GM18873 (cell line): ENCODE results near the gene ADPRH.
"Not testable (repeated sequence)": the region's sequence is repeated elsewhere in the genome, so short reads cannot be mapped to it uniquely, and the experiment has no call there.

Source experiments
- ATAC-seq: cut with Tn5 transposase; IDR thresholded peaks from one replicate; pipeline ENCODE4 v1.9.1; 2021; ENCODE audit warnings: mild to moderate bottlenecking, moderate library complexity, moderate number of reproducible peaks; ENCODE audit not compliant: unreplicated experiment, low FRiP score

Gene ADPRH

DNA sequence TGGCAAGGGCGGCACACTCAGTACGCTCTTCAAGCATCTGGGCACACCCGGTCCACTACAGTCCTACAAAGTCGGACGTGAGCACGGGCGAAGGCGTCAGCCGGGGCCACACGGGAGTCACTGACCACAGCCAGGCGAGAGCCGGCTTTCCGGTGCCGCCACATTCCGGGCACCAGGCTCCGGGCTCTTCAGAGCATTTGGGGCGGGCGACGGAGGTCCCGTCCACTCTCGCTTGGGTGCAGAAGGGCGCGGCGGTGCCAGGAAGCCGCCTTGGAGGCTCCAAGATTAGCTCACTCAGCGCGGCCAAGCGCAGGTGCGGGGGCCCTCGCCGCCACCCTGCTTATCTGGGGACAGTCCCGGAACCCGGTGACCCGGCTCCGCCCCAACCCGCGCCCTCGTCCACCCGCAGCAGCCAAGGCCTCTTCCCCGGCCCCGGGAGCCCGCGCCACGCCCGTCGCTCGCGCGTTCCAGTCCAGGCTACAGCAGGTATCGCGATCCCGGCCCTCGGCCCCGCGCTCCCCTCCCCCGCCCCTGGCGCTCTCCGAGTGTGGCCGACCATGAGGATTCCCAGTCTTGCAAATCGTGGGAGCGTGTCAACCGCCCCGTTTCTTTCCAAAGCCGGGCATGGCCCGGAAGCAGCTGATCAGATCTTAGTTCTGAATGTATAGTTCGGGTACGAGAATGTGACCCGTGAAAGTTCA lies at the start of gene ADPRH:
Gene ADPRH, plus strand, starts transcription at position 127 of the 701 bp plus-strand sequence. CDS start 2,678 bp downstream, outside the sequence.
- ATAC-seq = peak; percentile 46

DNA sequence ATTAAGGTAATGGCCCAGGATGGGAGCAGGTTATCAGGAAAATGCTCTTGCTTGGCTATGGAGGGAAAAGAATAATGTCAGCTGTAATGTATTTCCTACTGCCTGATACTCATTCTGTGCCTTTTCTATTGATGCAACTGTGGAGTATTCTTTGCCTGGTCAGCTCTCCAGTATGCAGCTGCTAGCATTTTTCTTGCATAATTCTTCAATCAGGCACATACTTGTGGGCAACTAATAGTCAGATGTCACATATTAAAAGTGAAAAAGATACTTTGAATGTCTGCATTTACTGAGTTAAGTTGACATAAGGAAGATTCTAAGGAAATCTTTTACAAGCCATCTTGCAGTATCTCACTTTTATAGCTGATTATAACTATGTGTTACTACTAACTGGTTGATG lies 49.4 kb upstream of the ADPRH start:
- no peak for ATAC-seq

GRCh38 chr3:119530456-119530855 lies 48.8 kb upstream of the ADPRH start:
- ATAC-seq = no peak

GRCh38 chr3:119531151-119531550 lies 48.1 kb upstream of the ADPRH start:
- ATAC-seq = no peak

DNA sequence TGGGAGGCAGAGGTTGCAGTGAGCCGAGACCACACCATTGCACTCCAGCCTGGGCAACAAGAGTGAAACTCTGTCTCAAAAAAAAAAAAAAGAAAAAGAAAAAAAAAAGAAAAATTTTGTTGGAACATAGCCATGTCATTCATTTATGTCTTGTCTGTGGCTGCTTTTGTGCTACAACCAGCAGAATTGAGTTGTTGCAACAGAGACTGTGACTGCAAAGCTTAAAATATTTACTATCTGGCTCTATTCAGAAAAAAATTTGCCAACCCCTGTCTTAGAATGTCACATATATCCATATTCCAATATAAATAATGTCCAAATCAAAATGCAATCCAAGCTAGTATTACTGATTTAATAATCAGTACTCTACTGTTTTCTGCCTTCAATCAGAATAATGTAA lies 45.0 kb upstream of the ADPRH start:
- no peak for ATAC-seq

GRCh38 chr3:119536757-119537156 lies 42.5 kb upstream of the ADPRH start:
- ATAC-seq = no peak

DNA sequence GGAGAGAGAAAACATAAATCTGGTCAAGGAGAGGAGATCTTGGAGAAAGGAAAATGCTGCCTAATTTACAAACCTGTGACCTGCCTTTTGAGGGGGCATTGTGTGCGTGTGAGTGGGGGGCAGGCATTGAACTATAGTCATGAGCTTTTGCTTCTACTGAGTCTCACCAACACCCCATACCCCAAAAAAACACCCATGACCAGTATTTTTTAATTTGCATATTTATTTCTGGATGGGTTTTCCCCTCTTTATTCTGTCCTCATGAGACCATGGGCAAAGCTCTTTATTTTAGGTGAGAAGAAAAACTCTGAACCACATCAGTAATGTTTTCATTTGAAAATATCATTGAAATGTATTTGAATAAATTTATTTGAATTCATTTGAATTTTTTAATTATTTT lies 40.5 kb upstream of the ADPRH start:
- ATAC-seq = no peak

- no peak for ATAC-seq
Measured at GRCh38 chr3:119541547-119541946, 37.7 kb upstream of the ADPRH start.

DNA sequence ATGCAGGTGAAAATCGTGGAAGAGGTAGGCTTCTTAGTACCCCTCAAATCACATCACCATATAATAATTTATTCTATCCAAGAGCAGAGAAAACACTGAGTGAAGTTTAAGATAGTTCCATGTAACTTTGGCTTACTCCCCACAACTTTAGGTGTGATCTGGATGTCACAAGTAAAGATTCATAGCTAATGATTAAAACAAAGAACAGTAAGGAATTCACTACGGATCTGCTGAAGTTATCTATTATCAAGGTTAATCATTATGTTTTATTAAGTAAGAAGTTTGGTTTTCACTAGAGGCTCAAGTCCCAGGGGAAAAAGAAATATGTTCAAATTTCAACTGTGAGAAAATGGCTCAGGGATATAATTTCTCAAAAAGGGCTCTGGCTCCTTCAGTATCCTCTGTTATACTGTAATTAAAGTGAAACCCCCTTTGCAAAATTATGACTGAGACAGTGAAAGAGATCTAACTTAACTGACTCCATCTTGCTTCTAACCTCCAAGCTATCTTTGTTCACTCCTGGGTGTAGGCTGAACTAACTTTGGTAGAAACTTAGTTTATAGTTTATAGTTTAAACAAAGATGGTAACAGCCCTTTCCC lies 37.0 kb upstream of the ADPRH start:
- ATAC-seq = no peak

DNA sequence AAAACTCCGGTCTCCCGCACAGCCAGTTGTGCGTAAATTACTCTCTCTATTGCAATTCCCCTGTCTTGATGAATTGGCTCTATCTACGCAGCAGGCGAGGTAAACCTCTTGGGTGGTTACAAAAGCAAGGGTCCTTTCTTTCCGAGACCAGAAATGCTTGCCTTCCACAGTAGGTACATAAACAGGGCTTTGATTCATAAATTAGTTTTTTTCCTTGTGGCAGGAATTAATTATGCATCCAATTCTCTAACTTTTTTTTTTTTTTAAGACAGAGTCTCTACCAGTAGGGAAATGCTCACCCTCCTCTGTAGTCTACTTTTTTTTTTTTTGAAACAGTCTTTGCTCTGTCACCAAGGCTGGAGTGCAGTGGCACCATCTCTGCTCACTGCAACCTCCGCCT lies 36.1 kb upstream of the ADPRH start:
- no peak for ATAC-seq

GRCh38 chr3:119547227-119547626 lies 32.1 kb upstream of the ADPRH start:
- no peak for ATAC-seq

GRCh38 chr3:119548341-119548740 lies 31.0 kb upstream of the ADPRH start:
- no peak for ATAC-seq

GRCh38 chr3:119550192-119550910 lies 28.9 kb upstream of the ADPRH start:
- ATAC-seq = no peak

GRCh38 chr3:119551598-119551997 lies 27.7 kb upstream of the ADPRH start:
- no peak for ATAC-seq

DNA sequence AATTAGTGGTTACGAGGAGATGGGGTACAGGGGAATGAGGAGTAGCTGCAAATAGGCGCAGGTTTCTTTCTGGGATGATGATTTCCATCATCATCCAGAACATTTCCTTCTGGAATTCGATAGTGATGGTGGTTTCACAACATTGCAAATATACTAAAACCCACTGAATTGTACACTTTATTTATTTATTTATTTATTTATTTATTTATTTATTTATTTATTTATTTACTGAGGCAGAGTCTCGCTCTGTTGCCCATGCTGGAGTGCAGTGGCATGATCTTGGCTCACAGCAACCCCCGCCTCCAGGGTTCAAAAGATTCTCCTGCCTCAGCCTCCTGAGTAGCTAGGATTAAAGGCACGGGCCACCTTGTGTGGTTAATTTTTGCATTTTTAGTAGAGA lies 26.4 kb upstream of the ADPRH start:
- not testable (repeated sequence) for ATAC-seq

DNA sequence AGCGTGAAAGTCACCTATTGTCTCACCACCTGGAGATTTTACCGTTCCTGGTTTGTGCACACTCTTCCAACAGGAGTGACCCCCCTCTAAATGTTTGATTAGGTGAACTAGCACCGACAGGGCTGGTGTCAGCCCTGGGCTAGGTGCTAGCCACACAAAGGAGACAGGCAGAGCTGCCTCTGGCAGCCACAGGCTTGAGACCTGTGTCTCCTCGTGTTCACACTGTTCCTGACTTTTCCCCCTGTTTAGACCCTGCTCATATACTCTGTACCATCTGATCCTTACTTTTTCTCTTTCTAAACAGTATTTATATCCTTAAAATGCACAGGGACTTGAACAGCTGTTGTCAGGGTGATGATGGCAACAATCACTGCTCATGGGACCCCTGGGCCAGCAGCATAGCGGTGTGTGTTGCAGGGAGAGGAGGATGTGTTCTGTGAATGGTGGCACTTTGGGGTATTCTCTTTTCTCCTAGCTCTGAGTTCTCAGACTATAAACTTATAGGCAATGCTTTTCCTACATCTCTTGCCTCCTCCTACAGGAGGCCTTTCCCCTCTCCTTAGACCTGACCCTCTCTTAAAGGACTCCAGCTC lies 25.4 kb upstream of the ADPRH start:
- ATAC-seq = no peak

DNA sequence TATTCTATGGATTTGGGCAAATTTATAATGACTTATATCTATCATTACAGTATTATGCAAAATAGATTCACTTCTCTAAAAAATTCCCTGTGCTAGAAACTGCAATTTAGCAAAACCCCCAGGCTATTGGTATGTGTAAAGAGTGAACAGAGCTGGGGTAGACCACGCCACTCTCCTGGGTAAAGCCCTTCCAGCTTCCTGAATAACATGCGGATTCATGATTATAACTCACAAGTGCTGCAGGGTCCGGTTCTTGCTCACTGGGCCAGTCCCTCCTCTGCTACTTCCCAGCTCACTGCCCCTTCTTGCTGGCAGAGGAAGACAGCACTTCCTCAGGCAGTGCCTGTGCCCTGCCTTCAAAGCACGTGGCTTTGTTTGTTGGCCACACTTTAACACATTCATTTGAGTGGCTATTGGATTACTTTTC lies 24.0 kb upstream of the ADPRH start:
- no peak for ATAC-seq

- ATAC-seq = no peak
Measured at GRCh38 chr3:119555929-119556328, 23.4 kb upstream of the ADPRH start.

- ATAC-seq = no peak
Measured at GRCh38 chr3:119557192-119557876, 22.0 kb upstream of the ADPRH start.

DNA sequence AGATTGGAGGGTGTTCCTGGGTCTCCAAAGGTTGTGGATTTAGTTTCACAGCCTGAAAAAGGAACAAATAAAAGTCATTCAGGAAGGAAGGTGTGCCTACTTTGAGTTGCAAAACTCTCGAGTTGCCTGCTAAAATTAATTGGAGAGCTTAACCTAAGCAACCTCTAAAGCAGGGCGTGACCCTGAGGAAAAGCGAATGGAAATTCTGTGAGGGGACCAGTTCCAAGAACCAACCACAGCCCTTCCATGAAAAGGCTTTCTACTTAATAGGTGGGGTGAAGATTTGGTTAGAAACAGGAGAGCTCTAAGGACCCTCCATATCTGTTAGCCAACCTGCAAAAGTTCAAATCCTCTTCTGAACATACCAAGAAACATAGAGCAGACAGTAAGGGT lies 21.4 kb upstream of the ADPRH start:
- no peak for ATAC-seq
